Fibroblast of peridontal ligament (primary cell): ENCODE data around the gene ANGEL1.

Experiments
- DNase-seq: peaks from one replicate; pipeline ENCODE4 v3.0.0-alpha.2; 2010; ENCODE audit errors: extremely low read depth

The ANGEL1 gene

DNA sequence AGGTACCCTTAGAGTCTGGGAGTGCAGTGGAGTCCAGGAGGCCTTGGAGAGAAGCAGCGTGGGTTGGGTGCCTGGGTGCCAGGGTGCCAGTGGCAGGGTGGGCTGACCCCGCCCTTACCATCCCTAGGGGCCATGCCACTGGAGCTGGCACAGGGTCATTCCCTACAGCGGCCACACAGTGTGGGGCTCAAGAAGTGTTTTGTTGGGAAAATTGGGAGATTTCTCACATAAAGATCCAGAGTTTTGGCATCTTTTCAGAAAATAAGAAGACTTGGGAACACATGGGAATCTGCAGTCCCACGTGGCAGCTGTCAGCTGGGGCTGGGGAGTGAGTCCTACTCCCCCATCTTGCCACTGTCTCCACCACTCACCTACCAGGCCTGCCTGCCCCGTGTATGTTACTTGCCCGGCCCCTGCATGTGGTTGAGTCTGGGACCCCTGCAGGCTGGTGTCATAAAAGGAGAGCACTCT lies 47.2 kb downstream of the ANGEL1 start:
- no peak for DNase-seq

- peak; percentile 15 for DNase-seq
Observed at GRCh38 chr14:76763096-76764041, 49.3 kb downstream of the ANGEL1 start.

- DNase-seq: no peak
Observed at GRCh38 chr14:76762411-76763095, 50.1 kb downstream of the ANGEL1 start.

DNA sequence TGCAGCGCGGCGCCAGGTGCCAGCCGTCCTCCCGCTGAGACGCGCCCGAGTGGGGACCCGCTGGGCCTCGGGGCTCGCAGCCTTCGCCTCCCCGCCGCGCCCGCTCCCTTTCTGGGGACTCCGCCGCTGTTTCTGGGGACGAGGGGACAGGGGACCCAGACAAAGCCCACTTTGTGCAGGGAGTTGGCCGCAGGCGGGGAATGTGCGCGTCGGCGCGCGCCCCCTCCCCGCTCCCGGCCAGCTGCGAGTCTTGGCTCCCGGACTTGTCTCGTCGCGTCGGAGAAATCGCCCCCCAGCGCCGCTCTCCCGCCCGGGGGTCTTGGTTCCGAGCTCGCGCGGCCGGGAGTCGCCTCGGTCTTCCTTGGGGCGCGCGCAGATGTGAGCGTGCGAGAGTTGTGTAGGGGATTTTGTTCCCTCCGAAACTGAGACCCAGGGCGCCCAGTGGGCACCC lies 50.7 kb downstream of the ANGEL1 start:
- DNase-seq: no peak

DNA sequence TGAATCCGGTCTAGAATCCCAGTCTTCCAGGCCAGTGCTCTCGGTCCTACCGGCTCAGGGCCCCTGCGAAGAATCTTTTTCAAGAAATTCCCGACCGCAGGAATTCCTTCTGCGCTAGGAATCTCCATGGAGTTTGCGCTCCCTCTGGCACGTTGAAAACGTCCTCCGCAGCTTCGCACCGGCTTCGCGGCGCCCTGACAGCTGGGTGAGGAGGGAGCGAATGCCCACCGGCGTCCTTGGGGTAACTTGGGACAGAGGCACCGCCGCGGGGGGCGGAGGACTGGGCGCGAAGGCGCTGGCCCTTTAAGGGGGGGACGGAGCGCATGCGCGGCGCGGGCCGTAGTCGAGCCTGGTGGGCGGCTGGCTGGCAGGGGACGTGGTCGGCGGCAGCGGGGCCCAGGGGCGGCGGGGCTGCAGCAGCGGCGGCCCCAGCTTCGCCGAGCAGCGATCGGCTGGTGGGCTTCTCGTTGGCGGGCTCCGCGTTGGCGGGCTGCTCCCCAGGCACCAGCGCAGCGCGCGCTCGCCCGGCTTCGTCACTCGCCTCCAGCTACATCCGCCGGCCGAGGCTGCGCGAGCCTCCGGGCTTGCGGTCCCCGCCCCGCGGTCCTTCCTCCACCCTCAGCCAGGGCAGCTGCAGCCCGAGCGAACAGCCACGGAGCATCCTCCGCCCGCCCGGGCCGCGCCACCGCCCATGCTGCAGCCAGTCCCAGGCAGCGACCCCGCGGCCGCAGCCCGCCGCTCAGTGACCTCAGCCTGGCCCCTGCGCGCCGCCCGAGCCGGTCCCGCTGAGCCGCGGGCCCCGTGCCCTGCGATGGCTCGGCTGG lies 51.3 kb downstream of the ANGEL1 start, which contains the start of gene VASH1:
Gene VASH1, plus strand, starts transcription at position 333 of the 824 bp plus-strand sequence. CDS start 1,354 bp downstream, outside the sequence.
- DNase-seq: peak; percentile 53

DNA sequence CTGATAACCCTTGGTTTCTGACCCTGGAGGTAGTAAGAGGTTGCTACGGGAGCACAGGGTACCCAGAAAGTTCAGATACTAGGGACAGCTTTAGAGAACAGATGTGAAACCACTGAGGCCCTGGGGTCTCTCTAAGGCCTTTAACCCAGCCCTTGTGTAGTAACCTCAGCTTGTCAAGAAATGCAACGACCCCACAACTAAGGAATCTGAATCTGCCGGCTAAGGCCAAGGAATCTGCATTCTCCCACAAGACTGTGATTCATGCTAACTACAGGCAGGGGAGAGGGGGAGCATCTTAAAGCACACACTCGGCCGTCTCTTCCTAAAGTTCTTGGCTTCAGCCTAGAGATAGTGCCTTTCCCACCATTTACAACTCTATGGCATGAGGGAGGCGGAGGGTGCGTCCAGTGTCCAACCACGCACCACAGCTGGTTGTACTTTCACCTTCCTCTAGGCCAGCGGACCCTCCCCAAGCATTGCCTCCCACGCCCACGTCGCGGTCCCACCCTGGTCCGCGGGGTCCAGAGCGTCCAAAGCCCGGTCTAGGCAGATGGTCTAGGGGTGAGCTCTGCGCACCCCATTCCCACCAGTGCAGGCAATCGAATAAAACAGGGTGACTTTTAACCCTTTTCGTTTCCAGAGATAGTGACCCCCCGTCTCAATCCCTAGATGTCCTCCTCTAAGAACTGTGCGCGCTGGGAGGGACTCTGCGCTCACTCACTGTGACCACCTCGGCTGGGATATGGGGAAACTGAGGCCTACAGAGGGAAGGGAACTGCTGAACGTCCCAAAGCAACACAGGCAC lies 52.1 kb downstream of the ANGEL1 start:
- DNase-seq: no peak

GRCh38 chr14:76759589-76759988 lies 53.1 kb downstream of the ANGEL1 start:
- DNase-seq: no peak

DNA sequence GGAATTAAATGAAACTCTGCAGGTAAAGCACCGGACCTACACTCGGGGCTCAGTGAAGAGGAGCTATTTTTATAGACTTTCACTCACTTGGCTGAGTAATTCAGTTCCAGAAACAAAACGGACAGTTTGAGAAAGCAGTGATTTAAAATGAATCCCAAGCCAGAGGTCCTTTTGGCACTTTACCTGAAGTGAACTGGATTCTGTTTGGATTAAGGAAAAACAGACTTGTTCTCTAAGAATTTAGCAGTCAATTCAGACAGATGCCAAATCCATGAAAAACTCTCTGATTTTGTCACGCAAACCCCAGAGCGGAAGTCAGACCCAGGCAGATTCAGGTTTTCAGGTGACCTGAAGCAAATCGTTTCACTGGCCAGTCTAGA lies 56.3 kb downstream of the ANGEL1 start:
- no peak for DNase-seq

DNA sequence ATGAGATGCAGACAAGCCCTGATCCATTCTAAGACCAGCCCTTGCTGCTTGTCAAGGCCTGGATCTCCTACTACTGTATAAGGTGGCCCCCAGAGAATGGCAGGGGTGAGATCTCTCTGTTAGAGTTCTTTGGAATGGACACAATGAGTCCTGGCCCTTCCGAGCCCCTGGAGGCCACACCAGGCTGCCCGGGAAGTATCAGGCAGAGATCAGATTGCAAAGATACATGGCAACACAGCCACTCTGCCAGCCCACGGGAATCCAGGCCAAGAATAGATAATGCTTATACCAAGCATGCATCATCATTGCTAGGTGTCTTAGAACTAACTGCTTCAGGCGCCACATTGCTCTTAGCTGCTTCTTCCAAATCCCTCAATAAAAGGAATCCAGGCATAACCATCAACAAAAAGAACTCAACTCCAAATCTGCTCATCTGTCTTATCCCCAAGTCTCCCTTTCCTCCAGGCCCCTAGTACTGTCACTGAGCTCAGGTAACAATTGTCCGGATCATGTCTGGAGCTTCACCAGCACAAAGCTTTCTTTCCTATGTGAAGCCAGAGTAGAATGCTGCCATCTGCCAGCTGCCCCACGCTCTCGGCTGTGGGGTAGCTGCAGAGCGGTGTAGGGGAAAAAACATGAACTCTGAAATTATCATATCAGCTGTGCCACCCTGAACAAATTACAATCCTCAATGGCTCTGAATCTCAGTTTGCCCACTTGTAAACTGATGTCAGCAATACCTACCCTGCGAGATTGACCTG lies 56.9 kb downstream of the ANGEL1 start:
- DNase-seq: no peak

DNA sequence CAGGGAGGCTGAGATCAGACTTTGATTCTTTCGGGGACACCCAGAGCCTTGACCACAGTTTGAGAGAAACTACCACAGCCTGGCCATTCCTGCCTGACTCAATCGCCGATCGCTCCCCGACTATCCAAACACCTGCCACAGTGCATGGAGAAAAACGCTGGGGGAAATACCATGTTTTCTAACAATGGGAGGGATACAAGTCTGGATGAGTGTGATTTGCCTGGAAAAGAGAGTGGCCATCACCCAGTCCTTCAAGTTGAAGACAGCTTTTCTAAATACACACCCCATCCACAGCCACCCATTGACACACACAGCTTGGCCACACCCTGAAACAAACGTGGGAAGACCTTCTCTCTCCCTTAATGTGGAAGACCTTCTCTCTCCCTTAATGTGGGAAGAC lies 58.1 kb downstream of the ANGEL1 start:
- DNase-seq: no peak

- no peak for DNase-seq
Observed at GRCh38 chr14:76753541-76754198, 59.0 kb downstream of the ANGEL1 start.

- DNase-seq: no peak
Observed at GRCh38 chr14:76752744-76753143, 59.9 kb downstream of the ANGEL1 start.

- no peak for DNase-seq
Observed at GRCh38 chr14:76742966-76743365, 69.7 kb downstream of the ANGEL1 start.

DNA sequence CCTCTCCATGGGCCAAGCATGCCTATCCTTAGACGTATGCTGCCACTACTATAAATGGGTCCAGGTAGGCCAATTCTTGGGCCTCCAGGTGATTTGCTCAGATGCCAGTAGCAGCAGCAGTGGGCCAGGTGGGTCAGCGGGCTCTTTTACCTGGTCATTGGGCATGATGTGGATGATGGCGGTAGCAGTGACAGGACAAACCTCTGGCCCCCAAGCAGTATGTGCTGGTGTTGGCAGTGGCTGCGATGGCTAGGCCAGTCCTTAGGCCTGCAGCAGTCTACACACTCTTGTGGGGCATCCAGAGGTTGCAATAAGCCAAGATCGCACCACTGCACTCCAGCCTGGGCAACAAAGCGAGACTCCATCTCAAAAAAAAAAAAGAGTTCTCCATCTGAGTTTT lies 70.5 kb downstream of the ANGEL1 start:
- no peak for DNase-seq

DNA sequence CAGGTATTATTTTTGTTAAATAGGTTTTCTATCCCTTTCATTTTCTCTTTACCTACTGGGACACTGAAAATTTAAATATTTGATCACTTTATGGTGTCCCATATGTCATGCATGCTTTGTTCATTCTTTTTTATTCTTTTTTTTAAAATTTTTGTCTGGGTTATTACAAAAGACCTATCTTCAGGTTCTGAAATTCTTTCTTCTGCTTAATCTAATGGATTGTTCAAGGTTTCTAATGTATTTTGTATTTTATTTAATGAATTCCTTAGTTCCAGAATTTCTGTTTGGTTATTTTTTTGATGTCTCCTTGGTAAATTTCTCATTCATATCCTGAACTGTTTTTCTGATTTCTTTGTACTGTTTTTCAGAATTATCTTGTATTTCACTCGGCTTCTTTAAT lies 71.6 kb downstream of the ANGEL1 start:
- no peak for DNase-seq
